GM21619 (cell line): ENCODE measurements around the gene OR2A42.
"Not testable (repeated sequence)": the region's sequence is repeated elsewhere in the genome, so short reads cannot be mapped to it uniquely, and the experiment has no call there.

Experiments used
- ATAC-seq: cut with Tn5 transposase; IDR thresholded peaks from one replicate; pipeline ENCODE4 v1.9.1; 2021; ENCODE audit not compliant: unreplicated experiment

Gene OR2A42

GRCh38 chr7:144223675-144224074 is 15.7 kb downstream of the OR2A42 start:
- not testable (repeated sequence) for ATAC-seq

GRCh38 chr7:144220531-144220930 is 18.9 kb downstream of the OR2A42 start:
- not testable (repeated sequence) for ATAC-seq

GRCh38 chr7:144219149-144219548 is 20.3 kb downstream of the OR2A42 start:
- ATAC-seq: peak; percentile 43

GRCh38 chr7:144218581-144218980 is 20.8 kb downstream of the OR2A42 start:
- not testable (repeated sequence) for ATAC-seq

GRCh38 chr7:144217200-144217599 is 22.2 kb downstream of the OR2A42 start:
- ATAC-seq: not testable (repeated sequence)

GRCh38 chr7:144205306-144205705 is 34.1 kb downstream of the OR2A42 start:
- ATAC-seq: not testable (repeated sequence)

- ATAC-seq: not testable (repeated sequence)
Observed at GRCh38 chr7:144203086-144203485, 36.3 kb downstream of the OR2A42 start.

- ATAC-seq: peak; percentile 19
Observed at GRCh38 chr7:144201978-144202377, 37.4 kb downstream of the OR2A42 start.

- ATAC-seq: not testable (repeated sequence)
Observed at GRCh38 chr7:144198934-144199333, 40.5 kb downstream of the OR2A42 start.

- ATAC-seq: peak; percentile 62
Observed at GRCh38 chr7:144195212-144195872, 44.1 kb downstream of the OR2A42 start, which contains the start of gene ARHGEF35. Gene ARHGEF35, minus strand, starts transcription at chr7:144195833. Its CDS starts 7,450 bp downstream, at chr7:144188383.

- ATAC-seq: not testable (repeated sequence)
Observed at GRCh38 chr7:144194453-144194852, 45.0 kb downstream of the OR2A42 start.

GRCh38 chr7:144193782-144194181 is 45.6 kb downstream of the OR2A42 start:
- ATAC-seq: not testable (repeated sequence)

- ATAC-seq: not testable (repeated sequence)
Observed at GRCh38 chr7:144188578-144189171, 50.7 kb downstream of the OR2A42 start.

GRCh38 chr7:144187848-144188247 is 51.6 kb downstream of the OR2A42 start:
- not testable (repeated sequence) for ATAC-seq

GRCh38 chr7:144183166-144183565 is 56.2 kb downstream of the OR2A42 start, which contains the start of gene CTAGE4:
Gene CTAGE4, plus strand, starts transcription at chr7:144183466. Its CDS starts 38 bp downstream, at chr7:144183504.
- ATAC-seq: not testable (repeated sequence)

GRCh38 chr7:144179165-144179479 is 60.3 kb downstream of the OR2A42 start:
- ATAC-seq: not testable (repeated sequence)

GRCh38 chr7:144178380-144179164 is 60.8 kb downstream of the OR2A42 start:
- peak; percentile 98 for ATAC-seq
